ENCODE measurements around the gene PDE7B. TPM values are rescaled to one million over a fixed set of nuclear protein-coding genes. Genes with fewer than 3 reads are reported as not detected.
A peak's percentile ranks its signal among the peaks of the same experiment; 100 is the strongest.

PDE7B gene
- total RNA-seq, 4 donors from 2014 or later, result 12.9 to 22.5 (median 16.4) TPM

DNA sequence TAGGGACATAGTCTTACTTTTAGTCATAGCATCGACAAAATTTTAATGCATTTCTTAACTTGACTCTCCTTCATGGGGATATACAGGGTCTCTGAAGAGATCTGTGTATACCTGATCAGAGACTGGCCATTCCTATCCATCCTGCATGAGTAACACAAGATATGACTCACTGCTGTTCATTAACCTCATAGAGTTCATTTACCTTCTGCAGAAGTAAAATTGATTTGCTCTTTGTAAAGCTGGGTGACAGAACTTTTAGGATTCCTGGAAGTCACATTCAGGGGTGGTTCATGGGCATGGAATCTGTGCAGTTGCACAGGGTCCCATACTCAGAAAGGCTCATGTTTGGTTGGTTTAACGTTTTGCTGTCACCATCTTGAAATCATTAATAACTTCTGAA is 53.2 kb downstream of the PDE7B start:
- H3K36me3 ChIP-seq, result no peaks in the 10 kb centered on the region
- TF ChIP-seq POLR2A (IDR thresholded peaks at IDR 0.05), result no peak
- TF ChIP-seq EP300 (IDR thresholded peaks at IDR 0.05), result no peak
- 73 to 81% methylated on average over 2 of the region's 2 CpGs for WGBS, 2 donors

GRCh38 chr6:135905604-135906300 is 54.3 kb downstream of the PDE7B start:
- Histone ChIP-seq H3K27ac (peak overlapping the region; percentile 57 to 92 (median 84)), H3K9me3 (no peaks in the 10 kb centered on the region), H3K36me3 (no peaks in the 10 kb centered on the region), H3K27me3 (no peaks in the 10 kb centered on the region), H3K4me1 (peaks cover 0 to 38% (median 21%) of the 10 kb centered on the region in 4 donors), H3K4me3 (peak overlapping the region in 2 of 4 donors; percentile 9 to 16)
- 60 to 67% methylated on average over 18 of the region's 18 CpGs for WGBS, 2 donors
- no peak for DNase-seq (ENCODE audit: low spot score in 2 of 2)
- TF ChIP-seq POLR2A (IDR thresholded peaks at IDR 0.05) (peak in 1 of 2 donors; percentile 35), EP300 (IDR thresholded peaks at IDR 0.05) (peak; percentile 53 to 93)
- TF ChIP-seq, protein P1, sequence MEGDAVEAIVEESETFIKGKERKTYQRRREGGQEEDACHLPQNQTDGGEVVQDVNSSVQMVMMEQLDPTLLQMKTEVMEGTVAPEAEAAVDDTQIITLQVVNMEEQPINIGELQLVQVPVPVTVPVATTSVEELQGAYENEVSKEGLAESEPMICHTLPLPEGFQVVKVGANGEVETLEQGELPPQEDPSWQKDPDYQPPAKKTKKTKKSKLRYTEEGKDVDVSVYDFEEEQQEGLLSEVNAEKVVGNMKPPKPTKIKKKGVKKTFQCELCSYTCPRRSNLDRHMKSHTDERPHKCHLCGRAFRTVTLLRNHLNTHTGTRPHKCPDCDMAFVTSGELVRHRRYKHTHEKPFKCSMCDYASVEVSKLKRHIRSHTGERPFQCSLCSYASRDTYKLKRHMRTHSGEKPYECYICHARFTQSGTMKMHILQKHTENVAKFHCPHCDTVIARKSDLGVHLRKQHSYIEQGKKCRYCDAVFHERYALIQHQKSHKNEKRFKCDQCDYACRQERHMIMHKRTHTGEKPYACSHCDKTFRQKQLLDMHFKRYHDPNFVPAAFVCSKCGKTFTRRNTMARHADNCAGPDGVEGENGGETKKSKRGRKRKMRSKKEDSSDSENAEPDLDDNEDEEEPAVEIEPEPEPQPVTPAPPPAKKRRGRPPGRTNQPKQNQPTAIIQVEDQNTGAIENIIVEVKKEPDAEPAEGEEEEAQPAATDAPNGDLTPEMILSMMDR (IDR thresholded peaks at IDR 0.05), result no peak

More for the DNA sequence above, 53.2 kb downstream of the PDE7B start:
- H3K27me3 ChIP-seq, result no peaks in the 10 kb centered on the region
- H3K9me3 ChIP-seq, result no peaks in the 10 kb centered on the region
- H3K4me1 ChIP-seq, result peaks cover 0 to 38% (median 21%) of the 10 kb centered on the region in 4 donors
- no peak overlapping the region for H3K4me3 ChIP-seq
- DNase-seq (ENCODE audit: low spot score in 2 of 2), result no peak
- H3K27ac ChIP-seq, result peak overlapping the region; percentile 31 to 92 (median 73)

DNA sequence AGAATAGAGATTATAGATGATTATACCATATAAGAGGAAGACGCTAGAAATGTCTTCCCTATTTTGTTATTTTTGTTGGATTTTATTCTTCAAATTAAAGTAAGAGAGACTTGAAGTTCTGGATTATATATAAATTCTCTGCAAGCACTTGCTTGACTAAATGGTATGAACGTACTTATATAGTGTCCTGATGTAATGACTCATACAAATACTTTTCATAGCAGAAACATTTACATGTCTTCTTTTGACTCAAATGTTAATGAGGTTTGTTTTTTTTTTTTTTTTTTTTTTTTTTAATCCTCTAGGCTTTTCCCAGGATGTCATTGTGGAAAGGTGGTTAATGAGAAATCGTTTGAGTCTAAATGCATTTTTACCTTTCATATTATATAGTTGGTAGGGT is 55.0 kb downstream of the PDE7B start:
- Histone ChIP-seq H3K36me3 (no peaks in the 10 kb centered on the region), H3K4me1 (peaks cover 0 to 33% (median 18%) of the 10 kb centered on the region in 4 donors), H3K9me3 (no peaks in the 10 kb centered on the region), H3K4me3 (no peak overlapping the region), H3K27me3 (no peaks in the 10 kb centered on the region), H3K27ac (peak overlapping the region; percentile 57 to 92 (median 84))
- 56 to 72% methylated on average over 3 of the region's 3 CpGs for WGBS, 2 donors
- DNase-seq (ENCODE audit: low spot score in 2 of 2), result no peak
- no peak for TF ChIP-seq EP300 (IDR thresholded peaks at IDR 0.05)
- TF ChIP-seq, protein P1 (IDR thresholded peaks at IDR 0.05), result no peak
- no peak for TF ChIP-seq POLR2A (IDR thresholded peaks at IDR 0.05)

- Histone ChIP-seq H3K4me3 (no peak overlapping the region), H3K27me3 (no peaks in the 10 kb centered on the region), H3K9me3 (no peaks in the 10 kb centered on the region), H3K36me3 (no peaks in the 10 kb centered on the region), H3K27ac (peak overlapping the region; percentile 23 to 92 (median 68)), H3K4me1 (peaks cover 0 to 29% (median 16%) of the 10 kb centered on the region in 4 donors)
- WGBS, 2 donors, result 42 to 46% methylated on average over 2 of the region's 2 CpGs
- TF ChIP-seq, protein P1 (IDR thresholded peaks at IDR 0.05), result no peak
- TF ChIP-seq POLR2A (IDR thresholded peaks at IDR 0.05), result no peak
- TF ChIP-seq EP300 (IDR thresholded peaks at IDR 0.05), result peak in 1 of 2 donors; percentile 15
- no peak for DNase-seq (ENCODE audit: low spot score in 2 of 2)
These were observed 55.5 kb downstream of the PDE7B start for GRCh38 chr6:135906972-135907465.

- no peaks in the 10 kb centered on the region for H3K27me3 ChIP-seq
- H3K4me3 ChIP-seq, result no peak overlapping the region
- H3K9me3 ChIP-seq, result no peaks in the 10 kb centered on the region
- DNase-seq (ENCODE audit: low spot score in 2 of 2), result peak in 1 of 2 donors; percentile 56
- no peaks in the 10 kb centered on the region for H3K36me3 ChIP-seq
- WGBS, 2 donors, result 73 to 80% methylated on average over 9 of the region's 9 CpGs
- TF ChIP-seq EP300 (IDR thresholded peaks at IDR 0.05) (no peak), POLR2A (IDR thresholded peaks at IDR 0.05) (no peak)
- TF ChIP-seq, protein P1 (IDR thresholded peaks at IDR 0.05), result peak in 4 of 5 experiments; percentile 21 to 48 (median 34)
- H3K27ac ChIP-seq, result peak overlapping the region in 1 of 4 donors; percentile 1
- H3K4me1 ChIP-seq, result peaks cover 0 to 2% (median 0%) of the 10 kb centered on the region in 4 donors
These were observed 58.4 kb downstream of the PDE7B start for GRCh38 chr6:135909737-135910387.

Measured in tibial nerve (tissue), 4 donors.